ENCODE measurements around the gene CNGA4.
"Not testable (repeated sequence)": the region's sequence is repeated elsewhere in the genome, so short reads cannot be mapped to it uniquely, and the experiment has no call there.

The CNGA4 gene

DNA sequence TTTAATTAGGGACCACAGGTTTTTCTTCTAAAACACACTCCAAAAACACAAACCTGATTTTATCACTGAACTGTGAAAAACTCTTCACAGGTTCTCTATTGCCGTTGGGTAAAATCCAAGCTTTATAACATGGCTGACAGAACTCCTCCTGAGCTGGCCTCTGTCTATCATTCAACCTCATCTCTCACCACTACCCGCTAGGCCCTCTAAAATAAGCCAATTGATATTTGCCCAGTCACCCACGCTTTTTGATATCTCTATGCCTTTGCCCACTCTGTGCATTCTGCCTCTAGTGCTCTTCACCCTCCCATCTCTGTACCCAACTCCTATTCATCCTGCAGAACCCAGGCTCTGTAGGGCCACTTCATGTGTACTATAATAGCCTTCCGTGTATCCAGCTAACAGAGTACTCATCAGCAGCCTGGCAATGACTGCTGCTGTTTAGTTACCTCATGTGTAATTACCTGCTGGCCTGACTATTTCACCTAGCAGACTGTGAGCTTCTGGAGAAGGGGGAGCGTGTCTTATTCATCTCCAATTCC, 1.1 kb upstream of the CNGA4 start:
- DNase-seq (ENCODE audit: insufficient read length, low spot score): no peak
- no peak for FAIRE-seq
- TF ChIP-seq POLR2A (IDR thresholded peaks at IDR 0.05; ENCODE audit: low read depth, low read length): no peak

DNA sequence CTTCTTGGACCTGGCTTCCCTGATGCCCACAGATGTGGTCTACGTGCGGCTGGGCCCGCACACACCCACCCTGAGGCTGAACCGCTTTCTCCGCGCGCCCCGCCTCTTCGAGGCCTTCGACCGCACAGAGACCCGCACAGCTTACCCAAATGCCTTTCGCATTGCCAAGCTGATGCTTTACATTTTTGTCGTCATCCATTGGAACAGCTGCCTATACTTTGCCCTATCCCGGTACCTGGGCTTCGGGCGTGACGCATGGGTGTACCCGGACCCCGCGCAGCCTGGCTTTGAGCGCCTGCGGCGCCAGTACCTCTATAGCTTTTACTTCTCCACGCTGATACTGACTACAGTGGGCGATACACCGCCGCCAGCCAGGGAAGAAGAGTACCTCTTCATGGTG, 1.2 kb downstream of the CNGA4 start:
- no peak for TF ChIP-seq POLR2A (IDR thresholded peaks at IDR 0.05; ENCODE audit: low read depth, low read length)
- no peak for FAIRE-seq
- DNase-seq (ENCODE audit: insufficient read length, low spot score): no peak

GRCh38 chr11:6240781-6241180, 1.9 kb downstream of the CNGA4 start:
- TF ChIP-seq POLR2A (IDR thresholded peaks at IDR 0.05; ENCODE audit: low read depth, low read length): no peak
- FAIRE-seq: no peak

GRCh38 chr11:6241316-6241715, 2.4 kb downstream of the CNGA4 start:
- DNase-seq (ENCODE audit: insufficient read length, low spot score) (no peak), FAIRE-seq (no peak)
- no peak for TF ChIP-seq POLR2A (IDR thresholded peaks at IDR 0.05; ENCODE audit: low read depth, low read length)

More at GRCh38 chr11:6240781-6241180, 1.9 kb downstream of the CNGA4 start:
- DNase-seq (ENCODE audit: insufficient read length, low spot score): no peak

- DNase-seq (ENCODE audit: insufficient read length, low spot score) (no peak), FAIRE-seq (no peak)
- no peak for TF ChIP-seq POLR2A (IDR thresholded peaks at IDR 0.05; ENCODE audit: low read depth, low read length)
These were observed 6.6 kb downstream of the CNGA4 start for GRCh38 chr11:6245536-6245935.

- no peak for TF ChIP-seq POLR2A (IDR thresholded peaks at IDR 0.05; ENCODE audit: low read depth, low read length)
- DNase-seq (ENCODE audit: insufficient read length, low spot score) (no peak), FAIRE-seq (no peak)
These were observed 9.4 kb downstream of the CNGA4 start for GRCh38 chr11:6248248-6248647.

GRCh38 chr11:6248897-6249296, 10.0 kb downstream of the CNGA4 start:
- not testable (repeated sequence) for DNase-seq (ENCODE audit: insufficient read length, low spot score); FAIRE-seq

DNA sequence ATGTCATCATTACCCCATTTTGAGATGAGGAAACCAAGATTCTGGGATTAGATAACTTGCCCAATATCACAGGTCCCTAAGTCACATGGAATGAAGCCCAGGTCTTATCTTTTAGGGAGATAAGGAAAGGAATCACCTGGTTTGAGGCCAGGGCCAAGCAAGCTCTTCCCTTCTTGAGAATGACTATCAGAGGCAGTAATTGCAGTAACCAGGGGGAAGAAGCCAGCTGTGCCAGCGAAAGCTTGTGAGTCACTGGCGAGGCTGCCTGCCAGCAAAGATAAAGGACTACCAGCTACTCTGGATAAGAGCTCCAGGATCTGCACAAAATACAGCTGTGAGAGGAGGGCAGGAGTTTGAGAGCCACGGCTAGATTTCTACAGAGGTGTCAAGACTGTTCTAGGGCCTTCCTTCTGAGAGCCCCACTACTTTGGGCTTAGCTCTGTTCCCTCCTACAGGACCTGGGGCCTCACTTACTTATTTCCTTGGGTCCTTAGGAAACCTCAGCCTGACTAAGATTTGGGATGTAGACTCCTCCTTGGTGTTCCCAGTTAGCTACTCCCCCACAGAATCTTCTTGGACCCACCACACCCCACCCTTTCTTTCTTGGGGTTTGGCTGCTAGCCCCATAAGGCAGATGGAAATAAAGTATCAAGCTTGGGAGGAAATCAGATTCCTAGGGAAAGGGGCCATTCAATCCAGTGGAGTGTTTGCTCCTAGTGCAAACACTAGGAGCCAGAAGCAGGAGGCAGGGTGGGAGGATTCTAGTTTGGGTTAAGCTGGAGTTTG, 11.1 kb downstream of the CNGA4 start:
- peak; percentile 88 for FAIRE-seq
- DNase-seq (ENCODE audit: insufficient read length, low spot score): peak; percentile 86
- no peak for TF ChIP-seq POLR2A (IDR thresholded peaks at IDR 0.05; ENCODE audit: low read depth, low read length)

- peak; percentile 15 for FAIRE-seq
- DNase-seq (ENCODE audit: insufficient read length, low spot score): peak; percentile 84
- TF ChIP-seq POLR2A (IDR thresholded peaks at IDR 0.05; ENCODE audit: low read depth, low read length): no peak
These were observed 12.3 kb downstream of the CNGA4 start for GRCh38 chr11:6251120-6251733.

DNA sequence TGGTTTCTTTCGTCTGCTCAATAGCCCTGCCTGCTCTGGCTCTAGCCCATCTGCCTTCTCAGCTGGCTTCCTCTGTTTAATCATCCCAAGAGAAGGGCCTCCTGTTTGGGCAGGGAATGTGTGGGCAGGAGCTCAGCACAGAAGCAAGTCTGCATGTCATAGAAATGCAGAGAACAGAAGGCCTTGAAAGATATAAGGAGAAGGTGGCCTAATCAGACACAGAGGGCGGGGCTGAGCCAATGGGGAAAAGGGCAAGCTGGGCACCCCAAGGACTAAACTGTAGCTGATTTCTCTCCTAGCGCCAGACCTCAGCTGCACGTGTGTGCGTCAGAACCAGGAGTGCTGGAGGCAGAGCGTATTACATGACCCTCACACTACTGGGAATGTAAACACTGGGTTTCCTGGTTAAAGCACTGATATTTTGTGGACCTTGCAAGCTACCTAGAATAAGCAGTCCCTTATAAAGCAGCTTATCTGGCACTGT, 13.1 kb downstream of the CNGA4 start:
- TF ChIP-seq POLR2A (IDR thresholded peaks at IDR 0.05; ENCODE audit: low read depth, low read length): no peak
- FAIRE-seq (no peak), DNase-seq (ENCODE audit: insufficient read length, low spot score) (no peak)

- no peak for DNase-seq (ENCODE audit: insufficient read length, low spot score)
- FAIRE-seq: no peak
- no peak for TF ChIP-seq POLR2A (IDR thresholded peaks at IDR 0.05; ENCODE audit: low read depth, low read length)
These were observed 14.3 kb downstream of the CNGA4 start for GRCh38 chr11:6253197-6253596.

GRCh38 chr11:6258141-6258540, 19.3 kb downstream of the CNGA4 start:
- no peak for TF ChIP-seq POLR2A (IDR thresholded peaks at IDR 0.05; ENCODE audit: low read depth, low read length)
- FAIRE-seq: no peak
- DNase-seq (ENCODE audit: insufficient read length, low spot score): no peak

GRCh38 chr11:6258571-6259081, 19.7 kb downstream of the CNGA4 start:
- no peak for DNase-seq (ENCODE audit: insufficient read length, low spot score)
- no peak for TF ChIP-seq POLR2A (IDR thresholded peaks at IDR 0.05; ENCODE audit: low read depth, low read length)
- FAIRE-seq: no peak

DNA sequence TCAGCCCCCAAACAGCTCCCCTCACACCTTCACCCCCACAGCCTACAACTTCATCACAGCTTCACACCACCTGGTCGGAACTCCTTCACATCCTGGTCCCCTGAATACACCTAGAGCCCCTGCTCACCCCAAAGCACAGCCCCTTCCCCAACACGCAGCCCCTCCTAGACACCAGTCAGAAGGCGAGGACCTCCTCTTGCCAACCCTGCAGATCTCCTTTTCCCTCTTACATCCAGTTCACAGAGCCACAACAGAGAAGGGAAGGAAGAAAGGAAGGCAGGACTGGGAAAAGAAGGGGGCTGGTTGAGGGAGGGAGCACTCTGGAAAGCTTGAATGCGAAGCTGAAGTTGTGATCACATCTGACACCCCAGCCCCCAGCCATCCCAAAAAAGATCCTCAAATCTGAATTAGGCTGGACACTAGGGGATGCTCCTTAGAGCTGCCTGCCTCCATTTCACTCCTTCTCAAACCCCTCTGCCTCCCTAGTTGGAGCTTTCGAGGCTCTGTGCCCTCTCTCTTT, 21.4 kb downstream of the CNGA4 start:
- no peak for TF ChIP-seq POLR2A (IDR thresholded peaks at IDR 0.05; ENCODE audit: low read depth, low read length)
- FAIRE-seq (no peak), DNase-seq (ENCODE audit: insufficient read length, low spot score) (no peak)
